ENCODE results near the gene HYLS1.

- TF ChIP-seq CTCF (IDR thresholded peaks at IDR 0.05): no peak
- no peak for TF ChIP-seq POLR2A (IDR thresholded peaks at IDR 0.05)
- TF ChIP-seq EP300 (IDR thresholded peaks at IDR 0.05): no peak
Measured at GRCh38 chr11:125935618-125936199, 48.2 kb downstream of the HYLS1 start.

All from sigmoid colon (tissue), 4 donors.